Activated CD8-positive, alpha-beta memory T cell treated with anti-CD3 and anti-CD28 coated beads, Interleukin-2, amount 10 ng/mL, durations not matched to agents 7 days and 5 days (primary cell): Measurements from ENCODE around the gene EEF1A2. TPM values are rescaled to one million over a fixed set of nuclear protein-coding genes. Genes with fewer than 3 reads are reported as not detected.

Experiments
- ATAC-seq: fragments of 150-1000 bp; cut with Tn5 transposase; one replicate; pipeline ENCODE4 v1.10.0; 2021; ENCODE audit warnings: moderate library complexity
- CTCF ChIA-PET: fragments of 350-600 bp; sonication (Branson Sonifier 250); formaldehyde crosslinking; loops from one replicate; lab custom pipeline; 2021; ENCODE audit warnings: antibody characterized with exemption; lab: Charles Lee
- DNase-seq: peaks from one replicate; pipeline ENCODE4 v3.0.0-alpha.2; 2020
- H3K27ac Mint-ChIP-seq: one replicate; pipeline ENCODE4 v1.8.0; 2021; ENCODE audit warnings: mild to moderate bottlenecking, mixed read lengths
- H3K27me3 Mint-ChIP-seq: one replicate; pipeline ENCODE4 v1.8.0; 2021; ENCODE audit warnings: mixed read lengths
- H3K36me3 Mint-ChIP-seq: one replicate; pipeline ENCODE4 v1.8.0; 2021; ENCODE audit warnings: mild to moderate bottlenecking, mixed read lengths
- H3K4me1 Mint-ChIP-seq: one replicate; pipeline ENCODE4 v1.8.0; 2021; ENCODE audit warnings: mixed read lengths
- H3K4me3 Mint-ChIP-seq: one replicate; pipeline ENCODE4 v1.8.0; 2021; ENCODE audit warnings: mild to moderate bottlenecking, moderate library complexity, mixed read lengths
- H3K9me3 Mint-ChIP-seq: one replicate; pipeline ENCODE4 v1.8.0; 2022; ENCODE audit warnings: low read depth, mixed read lengths
- total RNA-seq, 2 experiments: library from RNA; stranded (reverse); gene quantifications; one replicate each; pipeline ENCODE4 v1.2.3, GENCODE V29; 2021

The EEF1A2 gene
- total RNA-seq, 2 experiments from 2014 or later, result 0.84 TPM; not detected in 1

DNA sequence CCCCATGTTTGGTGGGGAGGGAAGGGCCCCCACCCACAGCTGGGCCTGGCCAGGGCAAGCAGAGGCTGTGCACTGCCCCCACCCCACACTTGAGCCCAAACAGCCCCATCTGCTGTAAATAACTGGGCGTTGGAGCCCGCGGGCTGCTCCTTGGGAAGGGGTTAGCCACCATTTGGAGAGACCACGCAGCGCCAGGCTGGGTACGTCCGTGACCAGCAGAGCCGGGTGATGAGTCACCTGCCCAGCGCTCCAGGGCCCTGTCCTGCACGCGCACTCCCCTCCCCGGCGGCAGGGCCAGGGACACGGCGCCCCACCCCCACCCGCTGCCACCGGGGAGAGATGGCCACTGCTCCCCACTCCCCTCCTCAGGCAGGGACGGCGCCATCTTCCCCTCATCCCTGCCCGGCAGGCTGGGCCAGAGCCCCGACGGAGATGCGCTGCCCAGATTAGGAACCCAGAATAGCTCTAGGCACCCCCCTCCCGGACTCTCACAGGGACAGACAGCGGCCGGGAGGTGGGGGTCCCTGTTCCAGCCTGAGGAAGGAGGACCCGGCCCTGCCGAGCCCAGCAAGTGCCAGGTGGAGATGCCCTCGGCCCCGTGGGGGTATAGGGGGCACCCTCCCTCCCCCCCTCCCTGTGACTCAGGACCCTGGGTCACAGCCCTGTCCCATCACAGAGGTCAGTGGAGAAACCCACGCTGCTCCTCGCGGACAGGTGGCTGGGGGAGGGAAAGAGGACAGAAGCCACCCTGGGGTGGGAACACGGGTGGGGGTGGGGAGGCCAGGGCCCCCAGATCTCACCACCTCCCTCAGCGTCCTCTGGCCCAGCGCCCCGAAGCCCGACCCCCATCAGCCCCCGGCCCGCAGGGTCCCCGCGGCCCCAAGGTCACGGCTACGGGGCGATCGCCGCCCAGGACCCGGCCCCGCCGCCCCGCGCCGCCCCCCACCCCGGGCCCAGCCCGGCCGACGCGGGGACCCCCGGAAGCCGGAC lies 642 bp downstream of the EEF1A2 start:
- Mint-ChIP-seq H3K36me3 (no peaks in the 10 kb centered on the region), H3K4me3 (no peak overlapping the region), H3K9me3 (no peaks in the 10 kb centered on the region), H3K27me3 (peaks cover 26% of the 10 kb centered on the region), H3K4me1 (no peaks in the 10 kb centered on the region), H3K27ac (no peak overlapping the region)
- no peak for ATAC-seq
- no peak for DNase-seq
- CTCF ChIA-PET, result no interaction called here

DNA sequence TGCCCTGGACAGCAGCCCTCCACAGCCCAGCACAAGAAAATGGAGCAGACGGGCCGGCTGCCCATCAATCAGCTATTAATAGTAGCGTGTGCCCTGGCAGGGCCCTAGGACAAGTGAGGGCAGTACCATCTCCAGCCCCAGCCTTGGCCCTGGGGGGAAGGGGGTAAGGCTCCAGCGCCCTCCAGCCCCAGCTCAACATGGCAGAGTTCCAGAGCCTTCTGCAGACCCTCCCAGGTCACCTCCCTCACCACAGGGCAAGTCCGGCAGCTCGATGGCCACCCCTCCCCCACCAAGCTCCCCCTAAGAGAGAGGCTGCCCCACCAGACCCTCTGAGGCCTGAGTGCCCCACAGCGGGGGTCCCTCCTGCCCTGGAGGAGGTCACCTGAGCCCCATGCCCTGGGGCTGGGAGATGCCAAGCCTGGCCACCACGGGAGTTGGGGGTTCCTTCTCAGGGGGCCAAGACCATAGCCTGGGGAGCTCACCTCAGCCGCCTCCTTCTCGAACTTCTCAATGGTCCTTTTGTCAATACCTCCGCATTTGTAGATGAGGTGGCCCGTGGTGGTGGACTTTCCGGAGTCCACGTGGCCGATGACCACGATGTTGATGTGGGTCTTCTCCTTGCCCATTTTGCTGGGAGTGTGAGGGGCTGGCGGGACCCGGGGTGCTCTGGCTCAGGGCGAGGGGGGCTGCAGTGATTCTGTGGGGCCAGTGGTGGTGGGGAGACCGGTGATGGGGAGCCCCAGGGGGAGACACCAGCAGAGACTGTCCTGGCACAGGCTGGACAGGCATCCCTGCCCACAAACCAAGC lies 1.5 kb downstream of the EEF1A2 start:
- no peak for ATAC-seq

DNA sequence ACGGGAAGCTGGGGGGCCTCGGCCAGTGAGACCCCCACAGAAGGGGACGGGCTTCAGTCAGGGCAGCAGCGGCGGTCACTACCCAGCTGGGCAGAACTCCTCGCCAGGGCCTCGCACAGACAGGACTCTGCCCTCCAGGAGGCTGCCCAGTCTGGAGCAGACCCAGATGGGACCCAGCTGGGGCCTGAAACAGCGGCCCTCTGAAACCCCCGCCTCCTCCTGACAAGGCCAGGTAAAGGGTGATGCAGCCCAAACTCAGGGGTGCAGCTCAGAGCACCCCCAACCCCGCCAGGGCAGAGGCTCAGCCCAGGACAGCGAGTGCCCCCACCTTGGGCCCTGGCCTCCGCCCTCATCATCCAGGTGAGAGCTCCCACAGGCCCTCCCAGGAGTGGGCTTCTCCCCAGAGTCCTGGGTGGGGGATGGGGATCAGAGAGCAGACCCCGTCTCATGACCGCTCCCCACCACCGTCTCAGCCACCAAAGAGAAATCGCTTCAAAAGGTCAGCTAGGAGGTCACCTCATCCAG lies 2.2 kb downstream of the EEF1A2 start:
- H3K27ac Mint-ChIP-seq, result no peak overlapping the region
- H3K27me3 Mint-ChIP-seq, result peaks cover 26% of the 10 kb centered on the region
- DNase-seq (no peak), ATAC-seq (no peak)
- no peaks in the 10 kb centered on the region for H3K36me3 Mint-ChIP-seq
- CTCF ChIA-PET, result interaction anchor here (0.6 to 2.2 kb wide), 37 partner anchors 9 to 760 kb away, joined by 3 to 11 read pairs (median 4); partner anchors contain the start of genes ARFGAP1, PPDPF, PTK6 and TPD52L2
- H3K4me3 Mint-ChIP-seq, result no peak overlapping the region
- H3K4me1 Mint-ChIP-seq, result no peaks in the 10 kb centered on the region
- peaks cover 3% of the 10 kb centered on the region for H3K9me3 Mint-ChIP-seq

More for the DNA sequence above, 1.5 kb downstream of the EEF1A2 start:
- CTCF ChIA-PET, result interaction anchor here (0.6 to 2.2 kb wide), 15 partner anchors 11 to 623 kb away, joined by 3 to 11 read pairs (median 4); partner anchors contain the start of genes PPDPF, PTK6 and TPD52L2
- H3K4me1 Mint-ChIP-seq, result no peaks in the 10 kb centered on the region
- no peak overlapping the region for H3K27ac Mint-ChIP-seq
- no peaks in the 10 kb centered on the region for H3K9me3 Mint-ChIP-seq
- no peaks in the 10 kb centered on the region for H3K36me3 Mint-ChIP-seq
- H3K27me3 Mint-ChIP-seq, result peaks cover 26% of the 10 kb centered on the region
- no peak overlapping the region for H3K4me3 Mint-ChIP-seq
- DNase-seq, result no peak

GRCh38 chr20:63495741-63496595 lies 2.9 kb downstream of the EEF1A2 start:
- Mint-ChIP-seq H3K4me1 (no peaks in the 10 kb centered on the region), H3K4me3 (no peak overlapping the region), H3K36me3 (no peaks in the 10 kb centered on the region), H3K9me3 (peaks cover 3% of the 10 kb centered on the region), H3K27ac (no peak overlapping the region), H3K27me3 (peaks cover 26% of the 10 kb centered on the region)
- CTCF ChIA-PET, result interaction anchor here (0.6 to 2.2 kb wide), 36 partner anchors 10 to 761 kb away, joined by 3 to 11 read pairs (median 4); partner anchors contain the start of genes ARFGAP1, PPDPF, PTK6 and TPD52L2
- DNase-seq (peak; percentile 79), ATAC-seq (peak; percentile 77)

- no peak for ATAC-seq
- H3K27me3 Mint-ChIP-seq, result peaks cover 22% of the 10 kb centered on the region
- DNase-seq, result no peak
- H3K4me1 Mint-ChIP-seq, result no peaks in the 10 kb centered on the region
- CTCF ChIA-PET, result interaction anchor here (0.9 to 2.2 kb wide), 12 partner anchors 11 to 588 kb away, joined by 3 to 11 read pairs (median 4); partner anchors contain the start of gene PTK6
- no peaks in the 10 kb centered on the region for H3K36me3 Mint-ChIP-seq
- H3K9me3 Mint-ChIP-seq, result peaks cover 3% of the 10 kb centered on the region
- H3K4me3 Mint-ChIP-seq, result no peak overlapping the region
- H3K27ac Mint-ChIP-seq, result no peak overlapping the region
These were observed 3.6 kb downstream of the EEF1A2 start for GRCh38 chr20:63495167-63495720.

GRCh38 chr20:63494420-63495166 lies 4.3 kb downstream of the EEF1A2 start:
- ATAC-seq (no peak), DNase-seq (no peak)
- no peaks in the 10 kb centered on the region for H3K4me1 Mint-ChIP-seq
- no peak overlapping the region for H3K4me3 Mint-ChIP-seq
- H3K27ac Mint-ChIP-seq, result no peak overlapping the region
- CTCF ChIA-PET, result interaction anchor here (1.2 kb wide), 1 partner anchor 369 kb away, joined by 3 read pairs; no protein-coding TSS in a partner anchor
- no peaks in the 10 kb centered on the region for H3K36me3 Mint-ChIP-seq
- H3K27me3 Mint-ChIP-seq, result peaks cover 18% of the 10 kb centered on the region
- peaks cover 3% of the 10 kb centered on the region for H3K9me3 Mint-ChIP-seq

DNA sequence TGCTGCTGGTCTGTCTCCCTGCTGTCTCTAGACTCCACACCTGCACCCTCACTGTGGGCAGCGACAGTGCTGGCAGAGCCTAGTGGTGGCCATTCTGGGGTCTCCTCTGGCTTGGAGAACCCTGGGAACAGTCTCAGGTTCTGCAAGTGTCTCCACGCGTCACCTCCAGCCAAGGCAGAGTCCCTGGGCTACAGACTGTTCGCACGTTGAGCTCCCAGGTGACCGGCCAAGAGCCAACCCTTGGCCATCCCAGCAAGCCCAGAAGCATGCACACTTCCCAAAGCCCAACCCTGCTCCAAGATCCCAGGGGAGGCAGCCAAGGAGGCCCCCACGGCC lies 4.8 kb downstream of the EEF1A2 start:
- H3K4me3 Mint-ChIP-seq, result no peak overlapping the region
- peaks cover 18% of the 10 kb centered on the region for H3K27me3 Mint-ChIP-seq
- ATAC-seq, result no peak
- H3K27ac Mint-ChIP-seq, result no peak overlapping the region
- H3K4me1 Mint-ChIP-seq, result no peaks in the 10 kb centered on the region
- CTCF ChIA-PET, result interaction anchor here (0.6 to 1.3 kb wide), 3 partner anchors 27 to 495 kb away, joined by 3 to 5 read pairs (median 3); partner anchors contain the start of gene PPDPF
- H3K9me3 Mint-ChIP-seq, result peaks cover 3% of the 10 kb centered on the region
- no peaks in the 10 kb centered on the region for H3K36me3 Mint-ChIP-seq
- DNase-seq, result no peak

GRCh38 chr20:63493563-63494020 lies 5.3 kb downstream of the EEF1A2 start:
- H3K27me3 Mint-ChIP-seq, result peaks cover 18% of the 10 kb centered on the region
- H3K4me3 Mint-ChIP-seq, result no peak overlapping the region
- H3K4me1 Mint-ChIP-seq, result no peaks in the 10 kb centered on the region
- no peaks in the 10 kb centered on the region for H3K36me3 Mint-ChIP-seq
- no peak overlapping the region for H3K27ac Mint-ChIP-seq
- no peak for DNase-seq
- no peak for ATAC-seq
- H3K9me3 Mint-ChIP-seq, result peaks cover 3% of the 10 kb centered on the region
- CTCF ChIA-PET, result interaction anchor here (0.6 to 1.3 kb wide), 3 partner anchors 27 to 495 kb away, joined by 3 to 5 read pairs (median 3); partner anchors contain the start of gene PPDPF

- no peak for ATAC-seq
- Mint-ChIP-seq H3K9me3 (peaks cover 3% of the 10 kb centered on the region), H3K4me1 (no peaks in the 10 kb centered on the region), H3K36me3 (no peaks in the 10 kb centered on the region), H3K27me3 (peaks cover 18% of the 10 kb centered on the region), H3K4me3 (no peak overlapping the region), H3K27ac (no peak overlapping the region)
- CTCF ChIA-PET, result interaction anchor here (1.3 kb wide), 1 partner anchor 28 kb away, joined by 5 read pairs; the partner anchor contains the start of gene PPDPF
- no peak for DNase-seq
These were observed 5.9 kb downstream of the EEF1A2 start for GRCh38 chr20:63492982-63493381.

DNA sequence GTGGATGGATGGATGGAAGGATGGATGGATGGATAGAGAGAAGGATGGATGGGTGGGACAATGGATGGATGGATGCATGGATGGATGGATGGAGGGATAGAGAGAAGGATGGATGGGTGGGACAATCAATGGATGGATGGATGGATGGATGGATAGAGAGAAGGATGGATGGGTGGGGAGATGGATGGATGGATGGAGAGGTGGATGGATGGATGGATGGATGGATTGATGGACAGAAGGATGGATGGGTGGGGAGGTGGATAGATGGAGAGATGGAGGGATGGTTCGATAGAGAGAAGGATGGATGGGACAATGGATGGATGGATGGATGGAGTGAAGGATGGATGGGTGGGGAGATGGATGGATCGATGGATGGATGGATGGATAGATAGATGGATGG lies 6.4 kb downstream of the EEF1A2 start:
- DNase-seq (no peak), ATAC-seq (no peak)
- H3K27me3 Mint-ChIP-seq, result peaks cover 13% of the 10 kb centered on the region
- H3K4me1 Mint-ChIP-seq, result no peaks in the 10 kb centered on the region
- CTCF ChIA-PET, result no interaction called here
- H3K9me3 Mint-ChIP-seq, result peaks cover 3% of the 10 kb centered on the region
- H3K27ac Mint-ChIP-seq, result no peak overlapping the region
- H3K4me3 Mint-ChIP-seq, result no peak overlapping the region
- no peaks in the 10 kb centered on the region for H3K36me3 Mint-ChIP-seq

DNA sequence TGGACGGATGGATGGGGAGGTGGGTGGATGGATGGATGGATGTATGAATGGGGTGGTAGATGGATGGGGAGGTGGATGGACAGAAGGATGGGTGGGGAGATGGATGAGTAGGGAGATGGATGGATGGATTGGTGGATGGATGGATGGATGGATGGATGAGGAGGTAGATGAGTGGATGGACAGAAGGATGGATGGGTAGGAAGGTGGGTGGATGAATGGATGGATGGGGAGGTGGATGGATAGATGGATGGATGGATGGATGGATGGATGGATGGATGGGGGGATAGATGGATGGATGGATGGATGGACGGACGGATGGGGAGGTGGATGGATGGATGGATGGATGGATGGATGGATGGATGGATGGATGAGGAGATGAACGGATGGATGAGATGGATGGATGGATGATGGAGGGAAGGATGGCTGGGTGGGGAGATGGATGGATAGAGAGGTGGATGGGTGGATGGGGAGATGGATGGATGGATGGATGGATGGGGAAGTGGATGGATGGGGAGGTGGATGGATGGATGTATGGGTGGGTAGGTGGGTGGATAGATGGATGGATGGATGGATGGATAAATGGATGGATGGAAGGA lies 7.2 kb downstream of the EEF1A2 start:
- no peak overlapping the region for H3K4me3 Mint-ChIP-seq
- no peaks in the 10 kb centered on the region for H3K4me1 Mint-ChIP-seq
- DNase-seq, result no peak
- peaks cover 8% of the 10 kb centered on the region for H3K27me3 Mint-ChIP-seq
- peaks cover 3% of the 10 kb centered on the region for H3K9me3 Mint-ChIP-seq
- no peak overlapping the region for H3K27ac Mint-ChIP-seq
- H3K36me3 Mint-ChIP-seq, result no peaks in the 10 kb centered on the region
- CTCF ChIA-PET, result no interaction called here
- ATAC-seq, result no peak
